Esophagus muscularis mucosa (tissue), 4 donors: Measurements from ENCODE around the gene TRMT44.

ENCODE experiments used
- EP300 ChIP-seq: sonication (generic); formaldehyde crosslinking; IDR thresholded peaks from one replicate; pipeline ENCODE4 v1.6.1; 2017; ENCODE audit warnings: antibody characterized with exemption
- POLR2A ChIP-seq: fragments of 450-650 bp; IDR thresholded peaks from one replicate; pipeline ENCODE4 v1.6.1; 2017; ENCODE audit warnings: antibody characterized with exemption, moderate library complexity, mild to moderate bottlenecking, low read depth
- TF ChIP-seq, protein P1 (sequence below), 3 experiments: fragments of 200-600 bp in 2 of 3; fragments of 450-650 bp in 1 of 3; sonication (generic) in 2 of 3; IDR thresholded peaks; one replicate each; pipeline ENCODE4 v1.5.1; 2017 to 2019; ENCODE audit warnings: antibody characterized with exemption in 3 of 3, mild to moderate bottlenecking in 2 of 3, moderate library complexity in 1 of 3

DNA sequence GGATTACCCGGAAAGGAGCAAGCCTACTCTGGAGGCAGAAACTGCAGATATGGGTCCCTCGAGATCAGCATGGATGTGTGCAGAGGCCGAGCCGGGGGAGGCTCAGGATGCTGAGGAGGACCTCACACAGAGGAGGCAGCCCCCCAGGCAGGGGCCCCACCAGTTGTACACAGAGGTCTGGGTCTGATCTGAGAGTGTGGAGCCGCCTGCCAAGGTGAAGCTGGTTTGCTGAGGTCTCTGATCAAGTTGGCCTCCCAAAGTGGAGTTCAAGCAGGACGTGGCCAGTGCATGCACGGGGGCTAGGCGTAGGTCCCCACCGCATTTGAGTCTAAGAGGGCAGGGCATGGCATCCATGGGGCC is 35.1 kb upstream of the TRMT44 start:
- TF ChIP-seq EP300 (no peak), POLR2A (no peak)
- TF ChIP-seq, protein P1, sequence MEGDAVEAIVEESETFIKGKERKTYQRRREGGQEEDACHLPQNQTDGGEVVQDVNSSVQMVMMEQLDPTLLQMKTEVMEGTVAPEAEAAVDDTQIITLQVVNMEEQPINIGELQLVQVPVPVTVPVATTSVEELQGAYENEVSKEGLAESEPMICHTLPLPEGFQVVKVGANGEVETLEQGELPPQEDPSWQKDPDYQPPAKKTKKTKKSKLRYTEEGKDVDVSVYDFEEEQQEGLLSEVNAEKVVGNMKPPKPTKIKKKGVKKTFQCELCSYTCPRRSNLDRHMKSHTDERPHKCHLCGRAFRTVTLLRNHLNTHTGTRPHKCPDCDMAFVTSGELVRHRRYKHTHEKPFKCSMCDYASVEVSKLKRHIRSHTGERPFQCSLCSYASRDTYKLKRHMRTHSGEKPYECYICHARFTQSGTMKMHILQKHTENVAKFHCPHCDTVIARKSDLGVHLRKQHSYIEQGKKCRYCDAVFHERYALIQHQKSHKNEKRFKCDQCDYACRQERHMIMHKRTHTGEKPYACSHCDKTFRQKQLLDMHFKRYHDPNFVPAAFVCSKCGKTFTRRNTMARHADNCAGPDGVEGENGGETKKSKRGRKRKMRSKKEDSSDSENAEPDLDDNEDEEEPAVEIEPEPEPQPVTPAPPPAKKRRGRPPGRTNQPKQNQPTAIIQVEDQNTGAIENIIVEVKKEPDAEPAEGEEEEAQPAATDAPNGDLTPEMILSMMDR (IDR thresholded peaks at IDR 0.05): no peak
